CD4-positive, alpha-beta memory T cell (primary cell): ENCODE measurements around the gene CACNA2D1. TPM values are rescaled to one million over a fixed set of nuclear protein-coding genes. Genes with fewer than 3 reads are reported as not detected.

Source experiments
- CTCF ChIA-PET: fragments of 350-600 bp; sonication (Branson Sonifier 250); formaldehyde crosslinking; loops from one replicate; lab custom pipeline; 2021; ENCODE audit warnings: inconsistent platforms; ENCODE audit not compliant: partially characterized antibody; lab: Charles Lee
- POLR2A ChIA-PET: fragments of 350-600 bp; sonication (Branson Sonifier 250); formaldehyde crosslinking; loops from one replicate; lab custom pipeline; 2021; ENCODE audit not compliant: partially characterized antibody; lab: Charles Lee
- DNase-seq, 5 donors: peaks; one replicate each; pipeline versions ENCODE4 v3.0.0 to v3.0.0-alpha.2; 2020 to 2022; ENCODE audit warnings: mixed read lengths in 1 of 5
- H3K27ac ChIP-seq: one replicate; pipeline ENCODE4 v1.7.0; 2013; ENCODE audit warnings: low read depth, low read length
- H3K27me3 ChIP-seq: 2 replicates; pipeline ENCODE4 v1.7.0; 2013; ENCODE audit warnings: mild to moderate bottlenecking, low read length, moderate library complexity; ENCODE audit not compliant: insufficient read depth
- H3K36me3 ChIP-seq: 2 replicates; pipeline ENCODE4 v1.7.0; 2013; ENCODE audit warnings: mild to moderate bottlenecking, low read length, moderate library complexity; ENCODE audit not compliant: insufficient read depth
- H3K4me1 ChIP-seq: 2 replicates; pipeline ENCODE4 v1.7.0; 2013; ENCODE audit warnings: mild to moderate bottlenecking, low read length, moderate library complexity; ENCODE audit not compliant: insufficient read depth
- H3K4me3 ChIP-seq, 2 donors: one replicate each; pipeline ENCODE4 v1.7.0; 2013; ENCODE audit warnings: low read length in 2 of 2, mild to moderate bottlenecking in 1 of 2
- H3K9me3 ChIP-seq, 2 donors: one replicate each; pipeline ENCODE4 v1.7.0; 2013; ENCODE audit warnings: low read length in 2 of 2, control low read depth in 1 of 2; ENCODE audit not compliant: control insufficient read depth in 1 of 2
- H3K27ac Mint-ChIP-seq, 7 donors: one replicate each; pipeline ENCODE4 v1.8.0; 2020 to 2021; ENCODE audit warnings: mixed read lengths in 7 of 7, mild to moderate bottlenecking in 6 of 7, inconsistent platforms in 3 of 7, moderate library complexity in 3 of 7
- H3K27me3 Mint-ChIP-seq, 2 donors: one replicate each; pipeline ENCODE4 v1.8.0; 2020 to 2021; ENCODE audit warnings: mixed read lengths in 2 of 2
- H3K36me3 Mint-ChIP-seq, 2 donors: one replicate each; pipeline ENCODE4 v1.8.0; 2020 to 2021; ENCODE audit warnings: mixed read lengths in 2 of 2, inconsistent platforms in 1 of 2, mild to moderate bottlenecking in 1 of 2
- H3K4me1 Mint-ChIP-seq, 4 donors: one replicate each; pipeline ENCODE4 v1.8.0; 2020 to 2021; ENCODE audit warnings: mixed read lengths in 4 of 4, mild to moderate bottlenecking in 1 of 4
- H3K4me3 Mint-ChIP-seq, 8 donors: one replicate each; pipeline ENCODE4 v1.8.0; 2020 to 2021; ENCODE audit warnings: mixed read lengths in 8 of 8, mild to moderate bottlenecking in 7 of 8, moderate library complexity in 6 of 8, inconsistent platforms in 3 of 8
- H3K9me3 Mint-ChIP-seq, 8 donors: one replicate each; pipeline ENCODE4 v1.8.0; 2020 to 2021; ENCODE audit warnings: mixed read lengths in 8 of 8, mild to moderate bottlenecking in 5 of 8, inconsistent platforms in 3 of 8, moderate library complexity in 1 of 8
- intact Hi-C: fragments of 100-400 bp; cut with micrococcal nuclease; formaldehyde crosslinking; loops from one replicate; pipeline ENCODE4 v1.15.1; 2023
- polyA plus RNA-seq, 2 donors: library from polyadenylated mRNA; unstranded; fragments of 300-500 nt; fragmentation: Illumina TruSeq; gene quantifications; one replicate each; pipeline ENCODE4 v1.2.3, GENCODE V29; 2021
- total RNA-seq, 2 experiments: library from RNA; stranded (reverse); gene quantifications; one replicate each; pipeline ENCODE4 v1.2.3, GENCODE V29; 2021

The CACNA2D1 gene
- total and polyA plus RNA-seq, 4 experiments from 2014 or later: not detected

DNA sequence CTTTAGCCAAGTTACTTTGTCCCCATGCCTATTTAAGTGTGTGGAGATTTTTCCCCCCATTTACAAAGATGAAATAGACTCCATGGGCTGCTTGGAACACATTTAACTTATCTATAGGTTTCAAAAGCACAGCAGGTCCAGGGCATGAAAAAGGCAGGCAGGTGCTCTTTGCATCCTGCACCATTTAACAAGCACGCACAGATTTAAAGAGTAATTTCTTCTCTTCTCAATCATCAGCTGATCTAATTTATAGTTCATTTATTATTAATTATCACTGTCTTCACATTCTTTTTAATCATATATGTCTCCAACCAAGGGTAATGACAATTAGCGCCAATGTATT lies 156.8 kb downstream of the CACNA2D1 start:
- Mint-ChIP-seq H3K27me3 (no peaks in the 10 kb centered on the region), H3K36me3 (no peaks in the 10 kb centered on the region), H3K27ac (no peak overlapping the region), H3K9me3 (peaks cover 0 to 14% (median 5%) of the 10 kb centered on the region in 8 donors), H3K4me3 (no peak overlapping the region), H3K4me1 (no peaks in the 10 kb centered on the region)
- no peak for DNase-seq
- Histone ChIP-seq H3K27me3 (no peaks in the 10 kb centered on the region), H3K9me3 (no peaks in the 10 kb centered on the region), H3K4me3 (no peak overlapping the region), H3K4me1 (no peaks in the 10 kb centered on the region), H3K36me3 (no peaks in the 10 kb centered on the region), H3K27ac (no peak overlapping the region)
- intact Hi-C loops: no loop called here
- POLR2A ChIA-PET: no interaction called here
- CTCF ChIA-PET: no interaction called here

DNA sequence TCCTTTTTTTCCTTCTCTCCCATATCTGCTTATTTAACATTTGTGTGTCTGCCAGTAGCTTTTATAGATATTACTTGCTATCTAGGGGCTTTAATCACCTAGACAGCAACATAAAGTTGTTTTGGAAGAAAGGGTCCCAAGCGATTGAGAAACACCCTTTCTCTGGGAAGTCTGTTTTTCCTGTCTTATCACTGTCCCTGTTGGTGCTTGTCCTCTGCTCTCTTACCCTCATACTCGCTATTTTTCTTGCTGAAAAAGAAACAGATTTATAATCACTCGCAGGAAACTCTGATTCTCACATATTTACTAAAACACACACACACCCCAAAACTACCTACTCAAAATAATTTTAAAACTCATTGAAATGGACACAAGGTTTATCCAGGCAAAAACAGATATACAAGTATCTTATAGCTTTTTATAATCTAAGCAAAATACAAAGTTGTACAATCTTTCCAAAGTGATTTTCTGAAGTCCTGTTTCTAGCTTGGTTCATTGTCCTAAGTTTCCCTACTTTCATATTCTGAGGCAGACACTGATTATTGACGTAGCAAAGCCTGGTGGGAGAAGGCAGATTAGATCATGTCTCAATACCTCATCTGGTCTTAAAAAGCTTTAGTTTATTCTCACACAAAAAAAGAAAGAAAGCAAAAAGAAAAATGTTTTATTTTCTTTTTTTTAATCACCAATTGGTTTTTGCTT lies 157.3 kb downstream of the CACNA2D1 start:
- H3K36me3 Mint-ChIP-seq: no peaks in the 10 kb centered on the region
- no peak overlapping the region for H3K4me3 ChIP-seq
- H3K36me3 ChIP-seq: no peaks in the 10 kb centered on the region
- no peaks in the 10 kb centered on the region for H3K4me1 ChIP-seq
- intact Hi-C loops: no loop called here
- H3K4me3 Mint-ChIP-seq: no peak overlapping the region
- H3K9me3 ChIP-seq: no peaks in the 10 kb centered on the region
- no peaks in the 10 kb centered on the region for H3K27me3 Mint-ChIP-seq
- H3K27me3 ChIP-seq: no peaks in the 10 kb centered on the region
- peaks cover 0 to 14% (median 5%) of the 10 kb centered on the region in 8 donors for H3K9me3 Mint-ChIP-seq
- no peaks in the 10 kb centered on the region for H3K4me1 Mint-ChIP-seq
- H3K27ac Mint-ChIP-seq: no peak overlapping the region
- POLR2A ChIA-PET: no interaction called here
- H3K27ac ChIP-seq: no peak overlapping the region
- CTCF ChIA-PET: no interaction called here
- no peak for DNase-seq

DNA sequence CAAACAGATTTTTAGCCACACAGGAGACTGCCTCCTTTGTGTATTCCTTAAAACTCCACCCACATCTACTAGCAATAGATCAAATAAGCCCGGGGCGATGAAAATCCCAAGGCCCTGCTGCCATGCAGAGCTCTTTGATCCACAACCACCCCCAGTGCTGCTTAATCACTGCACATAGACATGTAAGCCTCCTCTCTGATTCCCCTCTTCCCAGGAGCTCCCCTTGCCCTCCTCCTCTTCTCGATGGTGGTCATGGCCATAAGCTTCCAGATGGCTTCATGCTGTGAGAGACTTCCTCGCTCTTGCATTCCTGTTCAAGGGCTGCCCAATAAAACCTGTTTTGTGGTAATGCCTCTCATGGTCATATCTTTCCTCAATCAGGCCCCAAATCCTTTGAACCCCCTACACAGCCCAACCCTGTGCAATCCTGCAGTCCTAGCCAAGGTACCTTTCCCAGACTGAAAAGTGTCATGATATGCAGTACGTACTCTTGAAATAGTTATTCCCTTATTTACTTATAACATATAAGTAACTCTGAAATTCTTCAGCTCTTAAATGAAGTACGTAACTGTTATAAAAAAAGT lies 158.5 kb downstream of the CACNA2D1 start:
- H3K4me3 Mint-ChIP-seq: no peak overlapping the region
- no peaks in the 10 kb centered on the region for H3K9me3 ChIP-seq
- H3K4me1 Mint-ChIP-seq: no peaks in the 10 kb centered on the region
- no peak for DNase-seq
- H3K36me3 Mint-ChIP-seq: no peaks in the 10 kb centered on the region
- intact Hi-C loops: no loop called here
- ChIA-PET POLR2A (no interaction called here), CTCF (no interaction called here)
- H3K27ac Mint-ChIP-seq: no peak overlapping the region
- no peaks in the 10 kb centered on the region for H3K27me3 Mint-ChIP-seq
- no peak overlapping the region for H3K27ac ChIP-seq
- H3K4me1 ChIP-seq: no peaks in the 10 kb centered on the region
- no peaks in the 10 kb centered on the region for H3K36me3 ChIP-seq
- H3K27me3 ChIP-seq: no peaks in the 10 kb centered on the region
- H3K9me3 Mint-ChIP-seq: peaks cover 0 to 14% (median 5%) of the 10 kb centered on the region in 8 donors
- no peak overlapping the region for H3K4me3 ChIP-seq

DNA sequence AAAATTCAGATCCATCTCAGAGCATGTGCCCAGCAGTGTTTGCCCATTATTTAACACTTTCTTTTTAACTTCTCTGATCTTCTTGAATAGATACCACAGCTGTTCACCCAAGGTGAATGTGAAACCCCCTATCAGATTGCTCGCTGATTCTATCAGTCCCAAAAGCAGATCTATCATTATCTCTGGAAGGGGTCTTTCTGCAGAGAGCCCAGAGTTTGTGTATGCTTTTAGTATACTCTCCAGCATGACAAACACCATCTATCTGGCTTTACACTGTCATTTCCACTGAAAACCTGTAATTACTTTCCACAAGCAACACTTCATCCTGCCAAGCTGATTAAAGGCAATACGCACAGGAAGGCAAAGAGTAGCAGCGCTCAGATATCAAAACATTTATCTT lies 168.2 kb downstream of the CACNA2D1 start:
- Histone ChIP-seq H3K27ac (no peak overlapping the region), H3K4me3 (no peak overlapping the region), H3K36me3 (no peaks in the 10 kb centered on the region), H3K9me3 (no peaks in the 10 kb centered on the region), H3K4me1 (no peaks in the 10 kb centered on the region), H3K27me3 (no peaks in the 10 kb centered on the region)
- ChIA-PET POLR2A (no interaction called here), CTCF (no interaction called here)
- Mint-ChIP-seq H3K9me3 (peaks cover 0 to 12% (median 2%) of the 10 kb centered on the region in 8 donors), H3K4me1 (no peaks in the 10 kb centered on the region), H3K27me3 (no peaks in the 10 kb centered on the region), H3K4me3 (no peak overlapping the region), H3K27ac (no peak overlapping the region), H3K36me3 (no peaks in the 10 kb centered on the region)
- no peak for DNase-seq
- intact Hi-C loops: no loop called here

DNA sequence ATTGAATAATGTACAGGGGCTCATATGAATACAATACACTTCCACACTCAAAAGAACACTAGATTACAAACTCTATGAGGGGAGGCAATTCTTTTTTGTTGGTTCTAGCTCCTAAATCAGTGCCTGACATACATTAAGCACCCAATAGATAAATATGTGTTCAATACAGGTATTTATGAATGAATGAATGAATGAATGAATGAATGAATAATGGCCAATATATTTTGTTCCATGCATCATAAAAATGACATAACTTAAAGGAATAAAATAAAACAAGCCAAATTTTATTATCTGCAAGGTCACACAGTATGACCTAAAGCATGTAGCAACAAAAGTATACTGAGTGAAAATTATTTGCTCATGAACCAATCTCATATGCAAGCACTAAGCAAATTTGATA lies 168.9 kb downstream of the CACNA2D1 start:
- no peaks in the 10 kb centered on the region for H3K4me1 Mint-ChIP-seq
- Histone ChIP-seq H3K9me3 (no peaks in the 10 kb centered on the region), H3K27ac (no peak overlapping the region), H3K4me3 (no peak overlapping the region), H3K4me1 (no peaks in the 10 kb centered on the region), H3K36me3 (no peaks in the 10 kb centered on the region), H3K27me3 (no peaks in the 10 kb centered on the region)
- peaks cover 0 to 12% (median 2%) of the 10 kb centered on the region in 8 donors for H3K9me3 Mint-ChIP-seq
- H3K27ac Mint-ChIP-seq: no peak overlapping the region
- ChIA-PET CTCF (no interaction called here), POLR2A (no interaction called here)
- H3K4me3 Mint-ChIP-seq: no peak overlapping the region
- no peaks in the 10 kb centered on the region for H3K36me3 Mint-ChIP-seq
- H3K27me3 Mint-ChIP-seq: no peaks in the 10 kb centered on the region
- DNase-seq: no peak
- intact Hi-C loops: no loop called here

DNA sequence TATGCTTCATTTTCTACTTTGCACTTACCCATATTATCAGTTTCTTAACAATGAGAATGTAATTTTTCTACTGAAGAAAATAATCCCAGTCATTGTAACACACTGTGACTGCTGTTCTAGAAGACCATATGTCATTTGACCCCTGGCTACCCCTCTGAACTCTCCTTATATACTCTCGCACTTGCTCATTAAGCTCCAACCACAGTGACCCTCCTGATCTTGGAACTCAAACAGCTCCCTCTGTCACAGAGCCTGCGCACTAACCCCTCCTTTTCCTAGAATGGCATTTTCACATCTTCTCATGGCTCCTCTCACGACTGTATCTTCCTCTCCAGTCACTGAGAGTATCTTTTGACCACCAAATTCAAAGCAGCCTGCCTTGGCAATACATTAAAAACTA lies 169.7 kb downstream of the CACNA2D1 start:
- Mint-ChIP-seq H3K27me3 (no peaks in the 10 kb centered on the region), H3K36me3 (no peaks in the 10 kb centered on the region), H3K27ac (no peak overlapping the region), H3K4me1 (no peaks in the 10 kb centered on the region), H3K4me3 (no peak overlapping the region), H3K9me3 (peaks cover 0 to 10% (median 4%) of the 10 kb centered on the region in 8 donors)
- CTCF ChIA-PET: no interaction called here
- no peaks in the 10 kb centered on the region for H3K27me3 ChIP-seq
- no peak overlapping the region for H3K27ac ChIP-seq
- POLR2A ChIA-PET: no interaction called here
- H3K9me3 ChIP-seq: no peaks in the 10 kb centered on the region
- no peak overlapping the region for H3K4me3 ChIP-seq
- no peaks in the 10 kb centered on the region for H3K4me1 ChIP-seq
- intact Hi-C loops: no loop called here
- no peaks in the 10 kb centered on the region for H3K36me3 ChIP-seq
- no peak for DNase-seq

DNA sequence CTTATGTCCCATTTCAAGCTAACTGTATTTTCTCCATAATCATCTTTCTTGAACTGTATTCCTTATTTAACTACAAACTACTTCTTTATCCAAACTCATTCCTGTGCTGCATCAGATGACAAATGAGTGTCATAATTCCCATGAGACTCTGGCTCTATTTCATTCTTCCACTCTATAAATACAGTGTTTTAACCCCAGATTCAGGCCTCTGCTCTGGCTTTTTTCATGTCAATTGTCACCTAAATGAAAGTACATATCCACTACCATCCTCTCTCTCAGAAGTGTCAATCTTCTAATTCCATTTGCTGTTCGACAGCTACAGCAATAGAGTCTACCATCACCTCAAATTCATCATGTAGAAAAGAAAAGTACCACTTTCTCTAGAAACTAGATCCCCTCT lies 172.7 kb downstream of the CACNA2D1 start:
- intact Hi-C loops: no loop called here
- H3K27ac ChIP-seq: no peak overlapping the region
- H3K4me1 ChIP-seq: no peaks in the 10 kb centered on the region
- no peaks in the 10 kb centered on the region for H3K27me3 ChIP-seq
- no peak overlapping the region for H3K4me3 ChIP-seq
- ChIA-PET POLR2A (no interaction called here), CTCF (no interaction called here)
- no peaks in the 10 kb centered on the region for H3K27me3 Mint-ChIP-seq
- no peak for DNase-seq
- no peaks in the 10 kb centered on the region for H3K4me1 Mint-ChIP-seq
- H3K36me3 ChIP-seq: no peaks in the 10 kb centered on the region
- peaks cover 0 to 6% (median 3%) of the 10 kb centered on the region in 8 donors for H3K9me3 Mint-ChIP-seq
- H3K36me3 Mint-ChIP-seq: no peaks in the 10 kb centered on the region
- H3K27ac Mint-ChIP-seq: no peak overlapping the region
- H3K9me3 ChIP-seq: no peaks in the 10 kb centered on the region
- no peak overlapping the region for H3K4me3 Mint-ChIP-seq
